HG02885 (cell line): ENCODE results near the gene SH2D7.
A peak's percentile ranks its signal among the peaks of the same experiment; 100 is the strongest.
"Not testable (repeated sequence)": the region's sequence is repeated elsewhere in the genome, so short reads cannot be mapped to it uniquely, and the experiment has no call there.

Experiments used
- ATAC-seq: cut with Tn5 transposase; IDR thresholded peaks from one replicate; pipeline ENCODE4 v1.9.1; 2021; ENCODE audit warnings: mild to moderate bottlenecking; ENCODE audit not compliant: unreplicated experiment, poor library complexity

Gene SH2D7

DNA sequence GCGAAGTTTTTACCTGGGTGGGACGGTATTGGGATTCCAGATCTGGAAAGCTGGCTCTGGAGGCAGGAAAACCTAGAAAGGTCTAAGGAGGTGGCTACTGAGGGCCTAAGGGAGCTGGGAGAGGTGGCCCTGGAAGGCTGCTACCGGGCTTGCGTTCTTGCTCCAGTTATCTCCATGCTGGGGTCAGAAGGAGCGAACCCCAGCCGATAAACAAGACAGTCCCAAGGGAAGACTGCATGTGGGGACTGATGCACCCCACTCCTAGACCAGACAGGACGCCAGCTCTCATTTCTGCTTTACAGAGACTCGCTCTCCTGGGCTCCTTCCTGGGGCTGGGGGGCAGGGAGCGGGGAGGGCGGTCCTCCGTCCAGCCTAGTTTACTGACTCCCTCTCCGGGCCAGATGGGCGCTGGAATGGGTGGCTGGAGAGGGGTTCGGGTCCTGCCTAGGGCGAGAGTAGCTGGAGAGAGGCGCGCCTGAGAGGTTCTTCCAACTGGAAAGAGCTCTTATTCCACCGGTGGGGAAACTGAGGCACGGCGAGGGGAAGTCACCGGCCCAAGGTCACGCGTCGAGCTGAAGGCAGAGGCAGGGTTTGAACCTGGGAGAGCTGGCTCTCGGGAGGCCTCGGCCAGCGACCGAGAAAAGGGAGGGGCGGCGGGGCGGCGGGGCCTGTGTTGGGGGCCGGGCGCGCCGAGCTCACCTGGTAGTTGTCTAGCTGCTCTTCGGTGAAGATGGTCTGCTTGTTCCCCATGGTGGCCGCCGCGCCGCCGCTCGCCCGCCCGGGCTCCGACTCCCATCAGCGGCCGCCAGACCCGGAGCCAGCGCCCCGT, 38.3 kb downstream of the SH2D7 start:
- ATAC-seq = peak; percentile 51

DNA sequence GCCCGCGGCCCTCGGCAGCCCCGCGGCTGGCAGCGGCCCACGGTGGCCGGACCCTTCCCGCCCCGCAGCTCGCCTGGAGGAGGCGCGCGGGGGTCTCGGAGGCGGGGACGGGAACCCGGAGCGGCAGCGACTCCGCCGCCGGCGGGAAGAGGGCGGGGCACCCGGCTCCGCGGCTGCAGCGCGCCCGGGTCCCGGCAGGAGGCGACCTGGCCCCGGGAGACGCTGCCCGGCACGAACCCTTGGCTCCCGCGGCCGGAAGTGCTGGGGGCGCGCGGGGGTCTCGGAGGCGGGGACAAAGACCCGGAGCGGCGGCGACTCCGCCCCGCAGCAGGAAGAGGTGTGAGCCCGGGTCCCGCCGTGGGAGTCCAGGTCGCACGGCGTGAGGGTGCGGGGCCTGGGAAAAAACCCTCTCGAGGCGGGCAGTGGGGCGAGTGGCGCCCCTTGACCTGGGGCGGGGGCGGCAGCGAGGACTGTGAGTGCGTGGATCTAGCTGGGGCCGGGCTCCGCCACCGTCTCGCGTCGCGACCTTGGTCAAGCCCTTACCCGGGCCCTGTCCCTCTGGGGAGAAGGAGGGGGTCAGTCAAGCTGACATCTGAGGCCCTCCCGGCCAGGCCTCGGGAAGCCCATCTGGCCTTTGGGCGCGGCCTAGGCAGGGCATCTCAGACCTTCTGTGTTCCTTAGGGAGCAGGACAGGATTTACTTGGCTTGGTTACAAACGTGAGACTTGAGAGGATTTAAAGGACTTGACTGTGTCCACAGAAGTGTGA, 39.1 kb downstream of the SH2D7 start, which contains the start of gene CIB2:
Gene CIB2, minus strand, starts transcription at position 151 of the 767 bp plus-strand sequence. CDS start 230 bp downstream, outside the sequence.
- peak; percentile 83 for ATAC-seq

DNA sequence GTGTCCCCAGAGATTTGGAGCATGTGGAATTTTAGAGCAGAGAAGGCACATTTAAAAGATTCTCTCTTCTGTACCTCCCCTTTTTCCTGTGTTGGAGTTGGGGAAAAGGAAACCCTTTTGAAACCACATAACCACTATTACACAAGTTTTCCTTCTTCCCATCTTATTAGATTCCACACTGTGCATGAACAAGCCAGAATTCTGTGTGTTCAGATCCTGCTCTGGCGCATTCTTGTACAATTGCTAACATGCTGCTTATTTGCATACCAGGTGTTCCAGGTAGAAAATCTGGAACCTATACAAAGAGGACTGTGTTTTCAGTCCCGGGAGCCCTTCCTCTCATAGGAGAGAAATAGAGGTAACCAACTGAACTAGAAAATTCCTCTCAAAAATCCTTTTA, 41.4 kb downstream of the SH2D7 start:
- ATAC-seq = no peak

DNA sequence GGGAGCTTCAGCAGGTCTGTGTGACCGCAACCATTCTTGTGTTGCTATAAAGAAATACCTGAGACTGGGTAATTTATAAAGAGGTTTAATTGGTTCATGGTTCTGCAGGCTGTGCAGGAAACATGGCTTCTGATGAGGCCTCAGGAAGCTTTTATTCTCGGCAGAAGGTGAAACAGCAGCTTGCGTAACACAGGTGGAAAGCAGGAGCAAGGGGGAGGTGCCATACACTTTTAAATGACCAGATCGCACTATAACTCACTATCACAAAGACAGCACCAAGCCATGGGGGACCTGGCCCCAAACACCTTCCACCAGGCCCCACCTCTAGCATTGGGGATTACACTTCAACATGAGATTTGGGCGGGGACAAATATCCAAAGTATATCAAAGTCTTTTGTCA, 47.2 kb downstream of the SH2D7 start:
- no peak for ATAC-seq

DNA sequence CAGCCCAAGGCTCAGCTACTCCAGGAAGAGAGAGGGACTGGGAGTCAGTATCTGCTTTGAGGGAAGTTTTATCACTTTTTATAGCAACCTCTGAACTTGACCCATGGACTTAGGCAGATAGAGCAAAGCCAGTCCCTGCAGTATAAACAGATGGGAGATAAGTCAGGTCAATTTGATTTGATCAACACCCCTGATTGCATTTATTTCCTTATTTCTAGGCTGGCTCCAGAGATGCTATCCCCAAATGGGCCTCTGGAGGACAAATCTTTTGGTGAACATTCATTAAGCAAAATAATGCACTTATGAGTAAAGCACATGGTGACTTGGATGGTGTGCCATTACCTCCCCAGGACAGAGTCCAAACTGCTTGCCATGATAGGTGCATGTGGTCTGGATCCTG, 47.9 kb downstream of the SH2D7 start:
- no peak for ATAC-seq

DNA sequence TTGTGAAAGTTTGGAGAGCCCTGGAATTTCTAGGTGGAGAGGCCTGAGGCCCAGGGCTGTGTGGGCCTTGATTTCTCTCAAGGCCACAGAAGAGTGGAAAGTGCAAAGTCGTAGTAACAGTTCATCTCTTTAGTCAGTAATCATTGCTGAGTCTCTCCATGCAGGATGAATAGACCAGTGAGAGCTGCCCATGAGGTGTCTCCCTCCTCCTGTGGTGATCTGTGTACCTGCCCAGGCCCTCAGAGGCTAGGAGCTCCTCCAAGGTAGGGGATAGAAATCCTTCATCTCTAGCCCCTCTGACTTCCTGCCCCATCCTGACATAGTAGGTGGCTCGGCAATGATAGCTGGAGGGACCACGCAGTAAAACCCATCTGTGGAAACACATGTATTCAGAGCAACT, 50.0 kb downstream of the SH2D7 start:
- ATAC-seq = no peak

DNA sequence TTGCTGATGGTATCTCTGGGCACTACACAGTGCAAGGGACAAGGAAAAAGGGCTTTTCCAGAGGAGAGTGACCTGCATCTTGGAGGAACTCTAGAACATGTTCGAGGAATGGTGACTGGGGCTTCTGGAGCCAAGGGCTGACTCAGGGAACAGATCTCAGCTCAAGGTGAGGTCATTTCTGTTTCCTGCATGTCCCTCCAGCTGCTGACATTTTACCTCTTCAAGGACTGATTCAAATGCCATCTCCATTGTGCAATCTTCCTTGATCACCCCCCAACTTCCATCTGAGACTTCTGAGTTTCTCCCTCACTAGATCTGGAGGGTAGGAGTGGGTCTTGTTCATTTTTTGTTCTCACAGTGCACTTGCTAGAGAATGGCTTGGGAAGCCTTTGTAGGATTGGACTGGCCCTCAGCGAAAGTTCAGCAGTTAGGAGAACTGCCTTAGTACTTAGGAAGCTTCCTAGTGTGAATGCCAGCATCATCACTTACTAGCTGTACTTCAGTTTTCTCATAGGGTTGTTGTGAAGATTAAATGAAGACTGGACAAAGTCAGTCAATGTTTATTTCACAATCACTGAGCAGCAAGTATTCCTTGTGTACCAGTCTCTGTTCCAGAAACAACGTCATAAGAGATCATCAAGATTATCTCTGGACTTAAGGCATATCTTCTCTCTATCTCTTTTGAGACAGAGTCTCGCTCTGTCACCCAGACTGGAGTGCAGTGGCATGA, 54.2 kb downstream of the SH2D7 start:
- ATAC-seq = no peak

DNA sequence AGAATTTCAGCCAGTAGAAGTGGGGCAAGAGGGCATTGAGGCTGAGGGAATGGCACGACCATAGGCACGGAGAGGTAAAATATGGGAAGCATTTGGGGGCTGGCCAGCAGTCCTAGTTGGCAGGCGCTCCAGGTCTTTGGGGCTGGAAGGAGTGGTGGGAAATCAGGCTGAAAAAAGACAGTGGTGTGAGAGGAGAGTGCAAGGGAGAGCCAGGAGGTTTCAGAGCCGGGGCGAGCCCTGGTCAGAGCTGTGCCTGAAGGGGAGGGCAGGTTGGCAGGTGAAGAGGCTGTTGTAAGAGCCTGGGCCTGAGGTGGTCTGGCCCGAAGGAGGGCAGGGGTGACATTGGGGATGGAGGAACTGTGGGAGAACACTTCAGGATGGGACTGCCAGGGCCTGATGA, 55.2 kb downstream of the SH2D7 start:
- ATAC-seq = no peak

DNA sequence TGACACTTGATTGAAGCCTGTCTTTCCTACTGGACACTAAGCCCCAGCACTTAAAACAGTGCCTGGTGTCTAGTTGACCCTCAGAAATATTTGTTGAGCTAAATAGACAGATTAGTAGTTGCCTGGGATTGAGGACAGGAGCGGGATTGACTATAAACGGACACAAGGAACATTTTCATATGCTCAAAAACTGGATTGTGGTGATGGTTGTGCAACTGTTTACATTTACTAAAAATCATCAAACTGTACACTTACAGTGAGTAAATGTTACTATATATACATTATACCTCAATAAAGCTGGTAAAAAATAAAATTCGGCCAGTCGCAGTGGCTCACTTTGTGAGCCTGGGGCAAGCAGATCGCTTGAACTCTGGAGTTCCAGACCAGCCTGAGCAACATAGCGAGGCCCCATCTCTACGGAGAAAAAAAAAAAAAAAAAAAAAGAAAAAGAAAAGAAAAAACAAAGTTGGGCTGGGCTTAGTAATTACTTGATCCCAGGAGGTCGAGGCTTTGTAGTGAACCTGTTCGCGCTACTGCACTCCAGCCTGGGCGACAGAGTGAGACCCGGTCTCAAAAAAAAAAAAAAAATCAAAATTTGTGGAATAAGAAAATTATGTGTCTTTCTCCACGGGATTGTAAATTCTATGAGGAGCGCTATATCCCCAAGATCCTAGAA, 56.2 kb downstream of the SH2D7 start:
- ATAC-seq = peak; percentile 8

DNA sequence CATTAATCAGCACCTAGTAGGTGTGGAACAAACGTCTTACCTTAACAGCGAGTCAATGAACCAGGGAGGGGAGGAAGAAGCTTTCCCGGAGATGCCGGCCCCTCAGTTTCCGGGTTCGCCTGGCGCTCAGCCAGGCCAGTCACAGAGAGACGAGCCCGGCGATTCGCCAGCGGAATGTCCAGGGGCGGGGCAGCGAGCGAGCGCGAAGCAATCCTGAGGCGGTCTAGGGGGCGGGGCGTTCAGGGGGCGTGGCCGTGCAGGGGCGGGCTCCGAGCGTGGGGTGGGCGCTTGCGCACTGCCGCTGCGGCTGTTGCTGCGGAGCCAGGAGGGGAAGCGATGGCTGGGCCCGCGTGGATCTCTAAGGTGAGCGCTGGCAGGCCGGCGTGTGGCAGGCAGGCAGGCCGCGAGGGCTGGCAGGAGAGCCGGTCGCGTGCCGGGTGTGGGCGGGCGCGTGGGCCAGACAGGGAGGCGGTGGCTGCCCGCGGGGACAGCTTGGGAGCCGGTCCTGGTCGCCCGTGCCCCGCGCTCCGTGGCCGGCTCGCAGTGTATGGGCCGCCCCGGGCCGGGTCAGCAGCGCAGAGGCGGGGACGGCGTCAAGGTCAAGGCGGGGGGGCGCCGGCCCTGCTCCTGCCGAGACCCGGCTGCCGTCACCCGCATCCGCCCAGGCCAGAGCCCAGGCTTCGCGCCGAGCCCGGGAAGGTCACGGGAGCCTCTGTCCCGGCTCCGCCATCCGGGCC, 56.9 kb downstream of the SH2D7 start, which contains the start of gene IDH3A:
Gene IDH3A, plus strand, starts transcription at position 295 of the 737 bp plus-strand sequence. Its CDS starts 42 bp downstream, at position 337.
- ATAC-seq = peak; percentile 82

DNA sequence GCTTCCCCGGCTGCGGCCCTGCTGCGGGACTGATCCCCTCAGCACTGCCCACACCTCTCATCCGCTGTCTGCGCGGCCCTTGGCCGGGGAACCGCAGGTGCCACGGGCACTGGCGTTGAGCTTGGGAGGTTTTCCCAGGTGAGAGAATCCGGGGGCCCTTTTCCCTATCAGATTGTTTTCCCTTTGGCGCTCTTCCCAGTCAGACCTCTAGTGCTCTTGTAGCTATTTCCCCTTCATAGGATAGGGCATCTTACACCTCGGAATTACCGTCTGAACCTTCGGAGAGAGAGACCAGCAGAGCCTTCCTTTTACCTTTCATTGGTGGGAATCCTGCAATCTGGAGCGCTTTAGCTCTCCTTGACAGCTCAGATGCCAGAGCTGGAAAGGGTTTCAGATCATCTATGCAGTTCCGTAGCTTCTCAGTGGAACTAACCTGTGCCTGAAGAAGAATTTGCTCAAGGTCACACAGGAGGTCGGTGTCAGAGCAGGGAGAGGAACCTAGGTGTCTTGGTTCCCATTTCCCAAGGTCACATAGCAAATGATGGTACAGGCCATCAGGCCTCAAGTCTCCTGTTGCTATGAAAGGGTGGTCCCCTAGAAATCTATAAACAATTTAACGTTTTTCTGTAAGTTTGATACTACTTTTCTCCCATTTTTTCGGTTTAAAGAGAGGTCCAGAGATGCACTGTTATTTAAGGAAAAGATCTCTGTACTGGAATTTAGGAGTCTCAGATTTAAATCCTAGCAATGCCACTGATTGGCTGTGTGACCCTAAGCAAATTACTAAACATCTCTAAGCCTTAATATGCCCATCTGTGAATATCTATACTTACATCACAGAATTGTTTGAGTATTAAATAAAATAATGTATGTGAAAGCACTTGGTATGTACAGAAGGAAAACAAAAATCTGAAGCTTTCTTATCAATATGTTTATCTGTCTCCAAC, 57.7 kb downstream of the SH2D7 start:
- no peak for ATAC-seq

DNA sequence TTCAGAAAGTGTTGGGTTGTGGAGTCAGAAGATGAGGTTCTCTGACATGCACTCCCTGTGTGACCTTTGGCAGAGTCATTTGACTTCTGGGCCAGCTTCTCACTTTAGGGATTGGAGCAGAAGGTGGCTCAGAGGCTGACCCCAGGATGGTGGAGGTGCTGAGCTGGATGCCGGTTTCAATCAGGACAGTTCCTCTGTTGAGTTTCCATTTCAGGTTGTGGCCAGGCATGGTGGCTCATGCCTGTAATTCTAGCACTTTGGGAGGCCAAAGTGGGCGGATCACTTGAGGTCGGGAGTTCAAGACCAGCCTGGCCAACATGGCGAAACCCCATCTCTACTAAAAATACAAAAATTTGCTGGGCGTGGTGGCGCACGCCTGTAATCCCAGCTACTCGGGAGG, 58.7 kb downstream of the SH2D7 start:
- ATAC-seq = not testable (repeated sequence)
